Hindlimb muscle (tissue), 1 donor: Measurements from ENCODE around the gene GIPR. TPM values are rescaled to one million over a fixed set of nuclear protein-coding genes. Genes with fewer than 3 reads are reported as not detected.
"Not testable (repeated sequence)": the region's sequence is repeated elsewhere in the genome, so short reads cannot be mapped to it uniquely, and the experiment has no call there.

Experiments
- DNase-seq: peaks from one replicate; pipeline ENCODE4 v3.0.0-alpha.2; 2013
- polyA plus RNA-seq: library from polyadenylated mRNA; unstranded; fragments of 120-200 nt; gene quantifications from one replicate; pipeline ENCODE4 v1.2.1, GENCODE V29; 2013; ENCODE audit not compliant: insufficient read length

GIPR gene
- polyA plus RNA-seq, 1 donor = 1.7 TPM

DNA sequence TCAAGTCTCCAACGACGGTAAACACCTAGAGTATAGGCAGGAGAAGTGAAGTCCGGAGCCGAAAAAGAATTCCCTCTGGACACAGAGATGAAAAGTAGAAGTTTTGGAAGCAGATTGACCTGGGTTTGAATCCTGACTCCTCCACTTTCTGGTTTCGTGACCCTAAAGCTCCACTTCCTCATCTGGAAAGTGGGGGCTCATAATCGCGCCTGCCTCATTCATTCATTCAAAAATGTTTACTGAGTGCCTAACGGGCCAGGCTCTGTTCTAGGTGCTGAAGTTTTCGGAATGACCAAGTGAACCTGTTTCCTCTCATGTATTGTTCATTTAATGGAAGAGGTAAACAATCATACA, 21.7 kb upstream of the GIPR start:
- DNase-seq = no peak

DNA sequence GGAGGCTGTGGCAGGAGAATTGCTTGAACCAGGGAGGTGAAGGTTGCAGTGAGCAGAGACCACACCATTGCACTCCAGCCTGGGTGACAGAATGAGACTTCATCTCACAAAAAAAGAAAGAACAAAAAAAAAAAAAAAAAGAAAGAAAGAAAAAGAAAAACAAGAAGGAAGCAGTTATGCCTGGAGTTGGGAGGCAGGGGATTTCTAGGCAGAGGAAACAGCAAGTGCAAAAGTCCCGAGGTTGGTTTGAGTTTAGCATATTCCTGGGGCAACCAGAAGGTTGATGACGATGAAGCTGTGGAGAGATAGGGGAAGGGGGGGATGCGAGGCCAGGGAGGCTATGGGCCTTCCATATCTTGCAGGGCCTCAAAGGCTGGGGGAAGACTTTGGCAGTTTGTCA, 17.3 kb upstream of the GIPR start:
- no peak for DNase-seq

DNA sequence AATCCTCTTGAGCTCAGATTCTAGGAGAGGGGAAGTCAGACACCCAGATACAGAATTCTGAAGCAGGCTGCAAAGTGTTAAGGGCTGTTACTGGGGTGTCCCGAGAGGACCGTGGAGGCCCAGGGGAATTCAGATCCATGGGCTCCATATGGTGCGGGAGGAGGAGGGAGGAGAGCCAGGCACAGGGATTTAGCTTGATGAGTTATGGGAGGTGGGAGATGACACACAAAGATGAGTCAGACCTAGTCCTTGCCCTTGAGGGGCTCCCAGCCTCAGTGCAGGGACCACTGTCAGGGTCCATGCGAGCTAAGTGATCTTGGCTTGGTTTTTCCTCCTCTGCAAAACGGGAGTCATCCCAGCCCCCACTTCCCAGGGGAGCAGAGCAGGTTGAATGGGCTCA, 14.4 kb upstream of the GIPR start:
- DNase-seq = no peak

DNA sequence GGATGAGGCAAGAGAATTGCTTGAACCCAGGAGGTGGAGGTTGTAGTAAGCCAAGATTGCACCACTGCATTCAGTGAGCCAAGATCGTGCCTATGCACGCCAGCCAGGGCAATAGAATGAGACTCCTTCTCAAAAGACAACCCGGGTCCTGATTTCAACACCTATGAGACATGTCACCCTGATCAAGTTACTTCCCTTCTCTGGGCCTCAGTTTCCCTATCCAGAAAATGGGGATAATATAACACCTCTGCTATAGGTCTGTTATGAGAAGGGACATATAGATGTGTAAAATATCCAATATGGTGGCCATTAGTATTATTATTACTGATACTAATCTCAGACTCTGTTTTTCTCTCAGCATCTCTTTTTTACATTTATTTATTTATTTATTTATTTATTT, 12.9 kb upstream of the GIPR start:
- DNase-seq = no peak

DNA sequence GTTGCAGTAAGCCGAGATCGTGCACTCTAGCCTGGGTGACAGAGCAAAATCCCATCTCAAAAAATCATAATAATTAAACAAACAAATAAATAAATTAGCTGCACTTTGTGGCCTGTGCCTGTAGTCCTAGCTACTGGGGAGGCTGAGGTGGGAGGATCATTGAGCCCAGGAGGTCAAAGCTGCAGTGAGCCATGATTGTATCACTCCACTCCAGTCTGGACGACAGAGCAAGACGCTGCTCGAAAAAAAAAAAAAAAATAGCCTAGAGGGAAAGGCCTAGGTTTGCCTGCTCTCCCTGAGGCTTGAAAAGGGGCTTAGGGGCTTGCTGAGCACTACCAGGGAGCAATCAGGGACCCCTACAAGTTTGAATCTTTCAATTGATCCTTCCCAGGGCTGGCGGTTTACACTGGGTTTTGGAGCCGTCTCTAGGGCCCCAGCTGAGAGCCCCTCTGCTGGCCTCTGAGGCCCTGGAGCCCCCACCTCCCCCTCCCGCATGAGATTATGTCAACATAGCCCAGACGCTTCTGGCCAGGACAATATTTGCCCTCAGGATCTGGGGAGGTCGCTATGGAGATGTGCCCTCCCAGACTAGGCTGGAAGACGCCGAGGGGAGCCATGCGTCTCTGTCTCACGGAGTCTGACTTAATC, 10.4 kb upstream of the GIPR start:
- no peak for DNase-seq

DNA sequence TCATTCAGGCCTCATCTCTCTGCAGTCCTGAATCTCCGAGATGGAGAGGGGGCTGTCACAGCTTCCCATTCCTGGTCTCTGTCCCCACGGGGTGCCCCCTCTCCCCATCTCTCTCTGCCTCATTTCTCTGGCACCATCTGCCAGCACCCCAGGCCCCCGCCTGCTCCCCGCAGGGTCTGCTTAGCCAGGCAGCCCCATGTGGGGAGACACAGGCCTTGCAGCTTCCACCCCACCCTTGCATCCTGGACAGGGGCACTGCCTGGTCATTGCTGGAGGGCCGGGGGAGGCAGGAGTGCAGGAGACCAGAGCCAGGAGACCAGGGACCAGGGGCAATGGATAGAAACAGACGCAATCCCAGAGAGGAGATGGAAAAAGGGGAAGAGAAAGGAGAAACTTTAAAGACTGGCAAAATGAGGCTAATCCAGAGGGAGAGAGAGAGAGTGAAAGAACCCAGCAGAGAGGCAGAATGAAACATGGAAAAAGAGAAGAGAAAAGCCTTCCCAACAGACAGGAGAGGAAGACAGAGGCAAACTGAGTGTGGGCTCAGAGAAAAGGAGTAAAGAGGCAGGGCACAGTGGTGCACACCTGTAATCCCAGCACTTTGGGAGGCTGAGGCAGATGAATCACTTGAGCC, 8.8 kb upstream of the GIPR start:
- DNase-seq = no peak

DNA sequence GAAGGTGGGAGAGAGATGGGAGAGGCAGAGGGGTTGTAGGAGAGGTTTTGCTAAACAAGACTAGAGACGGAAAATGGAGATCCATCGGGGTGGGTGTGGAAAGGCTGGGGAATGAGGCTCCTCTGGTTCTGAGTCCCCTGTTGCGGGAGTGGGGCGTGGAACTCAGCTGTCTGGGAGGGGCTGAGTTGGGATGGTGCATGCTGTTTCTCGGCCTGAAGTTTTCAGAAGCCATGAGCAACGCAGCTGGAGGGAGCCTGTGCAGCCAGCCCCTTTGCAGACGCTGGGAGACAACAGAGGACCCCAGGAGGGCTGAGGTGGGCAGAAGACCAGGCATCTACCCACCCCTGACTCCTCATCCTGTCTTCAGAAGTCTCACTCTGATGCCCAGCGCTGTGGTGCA, 7.4 kb upstream of the GIPR start:
- DNase-seq = no peak

DNA sequence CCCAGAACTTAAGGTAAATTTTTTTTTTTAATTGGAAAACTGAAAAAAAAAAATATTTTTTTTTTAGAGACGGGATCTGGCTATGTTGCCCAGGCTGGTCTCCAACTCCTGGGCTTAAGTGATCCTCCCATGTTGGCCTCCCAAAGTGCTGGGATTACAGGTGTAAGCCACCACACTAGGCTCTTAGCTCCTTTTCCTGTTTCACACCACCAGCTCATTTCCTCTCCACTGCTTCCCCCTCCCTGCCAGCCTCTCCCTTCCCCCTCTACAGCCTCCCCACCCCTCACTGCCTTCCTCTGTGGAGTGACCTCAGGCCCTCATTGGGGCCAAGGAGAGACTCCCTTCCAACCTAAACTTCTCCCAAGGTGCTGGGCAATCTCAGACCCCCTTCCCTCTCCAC, 4.2 kb upstream of the GIPR start:
- DNase-seq = no peak

DNA sequence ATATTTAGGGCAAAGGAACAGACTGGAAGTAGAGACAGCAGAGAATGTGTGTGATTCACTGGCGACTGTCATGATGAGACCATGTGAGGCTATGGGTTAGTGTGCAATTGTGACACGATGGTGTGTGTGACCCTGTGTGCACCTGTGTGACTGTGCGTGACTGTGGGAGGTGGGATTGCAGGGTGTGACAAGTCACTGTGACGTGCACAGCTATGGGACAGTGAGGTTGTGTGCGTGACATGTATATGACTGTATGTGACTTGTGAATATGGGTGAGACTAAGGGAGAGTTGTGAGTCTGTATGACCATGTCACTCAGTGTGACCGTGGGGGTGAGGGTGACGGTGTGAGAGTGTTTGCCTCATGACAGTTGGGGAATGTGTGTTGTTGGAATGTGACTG, 3.4 kb upstream of the GIPR start:
- no peak for DNase-seq

DNA sequence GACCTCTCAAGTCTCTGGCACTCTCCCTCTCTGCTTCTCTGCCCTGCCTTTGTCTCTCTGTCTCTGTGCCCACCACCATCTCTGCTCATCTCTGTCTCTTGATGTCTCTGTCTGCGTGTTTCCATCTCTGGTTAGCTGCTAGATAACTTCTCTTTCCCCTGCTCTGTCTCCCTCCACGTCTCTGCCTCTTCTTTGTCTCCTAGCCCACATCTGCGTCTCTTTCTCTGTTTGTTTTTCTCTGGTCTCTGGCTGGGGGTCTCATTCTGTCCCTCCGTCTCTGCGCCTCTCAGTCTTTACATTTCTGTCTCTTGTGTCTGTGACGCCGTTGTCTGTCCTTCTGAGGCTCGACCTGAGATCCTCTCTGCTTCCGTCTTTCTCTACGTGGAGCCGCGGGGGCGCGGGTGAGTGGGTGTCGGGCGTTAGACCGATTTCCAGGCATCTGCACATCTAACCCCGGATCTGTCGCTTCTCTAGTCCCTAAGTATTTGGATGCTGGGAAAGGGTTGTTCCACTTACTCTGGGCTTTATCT, 386 bp downstream of the GIPR start:
- no peak for DNase-seq

DNA sequence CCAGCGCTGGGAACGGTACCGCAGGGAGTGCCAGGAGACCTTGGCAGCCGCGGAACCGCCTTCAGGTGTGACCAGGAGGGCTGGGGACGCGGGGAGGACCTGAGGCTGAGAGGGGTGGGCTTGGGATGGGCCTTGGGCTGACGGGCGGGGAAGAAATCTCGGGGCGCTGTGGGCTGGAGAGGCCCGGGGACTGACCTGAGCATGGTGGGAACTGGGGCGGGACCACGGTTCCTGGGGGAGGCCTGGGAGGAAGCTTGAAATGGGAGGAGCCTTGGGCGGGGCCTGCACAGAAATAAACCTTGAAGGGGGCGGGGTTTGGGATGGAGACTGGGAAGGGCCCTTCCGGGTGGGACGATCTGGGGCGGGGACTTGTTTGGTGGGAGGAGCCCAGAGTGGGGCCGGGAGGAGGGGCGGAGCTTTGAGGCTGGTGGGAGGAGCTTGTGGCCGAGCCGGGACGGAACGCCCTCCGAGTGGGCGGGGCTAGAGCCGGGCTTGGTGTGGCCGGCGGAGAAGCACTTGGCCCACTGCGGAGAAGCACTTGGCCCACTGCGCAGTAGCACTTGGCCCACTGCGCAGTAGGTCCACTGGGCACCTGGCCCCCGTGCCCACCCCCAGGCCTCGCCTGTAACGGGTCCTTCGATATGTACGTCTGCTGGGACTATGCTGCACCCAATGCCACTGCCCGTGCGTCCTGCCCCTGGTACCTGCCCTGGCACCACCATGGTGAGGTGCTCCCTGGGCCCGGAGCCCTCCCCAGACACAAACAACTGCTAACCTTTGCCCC, 2.8 kb downstream of the GIPR start:
- DNase-seq = no peak

DNA sequence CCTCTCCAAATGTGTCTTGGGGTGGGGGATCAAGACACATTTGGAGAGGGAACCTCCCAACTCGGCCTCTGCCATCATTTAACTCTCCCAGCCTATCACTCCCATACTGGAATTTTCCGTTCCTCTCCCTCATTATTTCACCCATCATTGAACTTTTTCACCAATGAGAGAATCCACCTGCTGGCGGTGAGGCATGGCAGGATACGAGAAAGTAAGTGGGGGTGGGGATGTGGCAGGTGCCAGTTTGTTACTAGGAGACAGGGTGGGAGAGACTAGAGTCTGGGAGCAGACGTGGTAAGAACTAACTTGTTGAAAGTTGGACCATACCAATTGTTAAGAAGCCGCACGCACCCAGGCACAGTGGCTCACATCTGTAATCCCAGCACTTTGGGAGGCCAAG, 6.9 kb downstream of the GIPR start:
- DNase-seq = no peak

DNA sequence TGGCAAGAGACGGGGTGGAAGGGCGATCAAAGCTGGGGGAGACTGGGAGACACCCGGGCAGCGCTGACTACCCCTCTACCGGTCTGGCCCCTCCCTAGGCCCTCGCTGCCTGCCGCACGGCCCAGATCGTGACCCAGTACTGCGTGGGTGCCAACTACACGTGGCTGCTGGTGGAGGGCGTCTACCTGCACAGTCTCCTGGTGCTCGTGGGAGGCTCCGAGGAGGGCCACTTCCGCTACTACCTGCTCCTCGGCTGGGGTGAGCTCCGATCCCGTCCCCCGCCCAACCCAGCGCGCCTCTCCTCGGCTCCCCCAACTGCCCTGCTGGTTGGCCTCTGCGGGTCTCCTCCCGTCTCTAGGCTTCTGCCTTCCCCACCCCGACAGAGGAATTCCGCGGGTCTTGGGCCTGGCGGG, 8.8 kb downstream of the GIPR start:
- no peak for DNase-seq

DNA sequence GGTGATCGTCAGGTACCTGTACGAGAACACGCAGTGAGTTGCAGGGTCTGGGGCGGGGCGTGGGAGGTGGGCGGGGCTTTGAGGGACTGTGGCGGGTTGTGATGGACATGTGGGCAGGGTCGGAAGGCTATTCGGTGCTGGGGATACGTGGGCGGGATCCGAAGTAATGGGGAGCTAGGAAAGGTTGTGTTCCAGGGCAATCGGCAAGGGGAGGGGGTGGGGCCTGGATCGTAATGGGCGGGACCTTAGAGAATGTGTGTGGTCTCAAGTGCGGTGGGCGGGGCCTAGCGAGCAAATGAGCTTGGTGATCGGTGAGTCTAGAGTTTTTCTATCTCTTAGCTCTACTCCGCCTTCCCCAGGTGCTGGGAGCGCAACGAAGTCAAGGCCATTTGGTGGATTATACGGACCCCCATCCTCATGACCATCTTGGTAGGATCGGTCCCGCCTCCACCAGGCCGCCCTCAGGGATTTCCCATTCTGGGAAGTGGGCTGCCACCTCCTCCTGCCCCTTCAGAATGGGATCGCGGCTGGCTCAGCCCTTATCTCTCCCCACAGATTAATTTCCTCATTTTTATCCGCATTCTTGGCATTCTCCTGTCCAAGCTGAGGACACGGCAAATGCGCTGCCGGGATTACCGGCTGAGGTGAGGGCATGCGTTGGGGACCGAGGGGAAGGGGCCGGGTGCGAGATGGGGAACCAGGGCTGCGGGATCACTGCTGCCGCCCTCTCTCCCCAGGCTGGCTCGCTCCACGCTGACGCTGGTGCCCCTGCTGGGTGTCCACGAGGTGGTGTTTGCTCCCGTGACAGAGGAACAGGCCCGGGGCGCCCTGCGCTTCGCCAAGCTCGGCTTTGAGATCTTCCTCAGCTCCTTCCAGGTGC, 9.6 kb downstream of the GIPR start:
- no peak for DNase-seq

DNA sequence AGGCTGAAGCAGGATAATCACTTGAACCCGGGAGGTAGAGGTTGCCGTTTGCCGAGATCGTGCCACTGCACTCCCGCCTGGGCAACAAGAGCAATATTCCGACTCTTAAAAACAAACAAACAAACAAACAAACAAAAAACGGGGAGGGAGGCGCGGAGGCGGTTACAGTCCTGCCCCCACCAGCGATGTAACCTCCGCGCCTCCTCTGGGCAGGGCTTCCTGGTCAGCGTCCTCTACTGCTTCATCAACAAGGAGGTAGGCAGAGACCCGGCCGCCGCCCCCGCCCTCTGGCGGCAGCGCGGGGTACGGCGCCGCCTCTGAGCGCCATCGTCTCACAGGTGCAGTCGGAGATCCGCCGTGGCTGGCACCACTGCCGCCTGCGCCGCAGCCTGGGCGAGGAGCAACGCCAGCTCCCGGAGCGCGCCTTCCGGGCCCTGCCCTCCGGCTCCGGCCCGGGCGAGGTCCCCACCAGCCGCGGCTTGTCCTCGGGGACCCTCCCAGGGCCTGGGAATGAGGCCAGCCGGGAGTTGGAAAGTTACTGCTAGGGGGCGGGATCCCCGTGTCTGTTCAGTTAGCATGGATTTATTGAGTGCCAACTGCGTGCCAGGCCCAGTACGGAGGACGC, 13.5 kb downstream of the GIPR start:
- DNase-seq = peak; percentile 66

DNA sequence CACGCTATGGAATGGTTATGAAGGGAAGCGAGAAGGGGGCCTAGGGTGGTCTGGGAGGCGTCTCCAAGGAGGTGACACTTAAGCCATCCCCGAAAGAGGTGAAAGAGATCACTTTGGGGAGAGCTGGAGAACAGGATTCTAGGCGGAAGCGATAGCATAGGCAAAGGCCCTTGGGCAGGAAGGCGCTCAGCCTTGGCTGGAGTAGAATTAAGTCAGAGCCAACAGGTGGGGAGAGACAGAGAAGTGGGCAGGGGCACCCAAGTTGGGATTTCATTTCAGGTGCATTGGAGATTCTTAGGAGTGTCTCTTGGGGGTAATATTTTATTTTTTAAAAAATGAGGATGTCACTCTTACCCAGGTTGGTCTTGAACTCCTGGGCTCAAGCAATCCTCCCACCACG, 14.1 kb downstream of the GIPR start:
- DNase-seq = no peak

DNA sequence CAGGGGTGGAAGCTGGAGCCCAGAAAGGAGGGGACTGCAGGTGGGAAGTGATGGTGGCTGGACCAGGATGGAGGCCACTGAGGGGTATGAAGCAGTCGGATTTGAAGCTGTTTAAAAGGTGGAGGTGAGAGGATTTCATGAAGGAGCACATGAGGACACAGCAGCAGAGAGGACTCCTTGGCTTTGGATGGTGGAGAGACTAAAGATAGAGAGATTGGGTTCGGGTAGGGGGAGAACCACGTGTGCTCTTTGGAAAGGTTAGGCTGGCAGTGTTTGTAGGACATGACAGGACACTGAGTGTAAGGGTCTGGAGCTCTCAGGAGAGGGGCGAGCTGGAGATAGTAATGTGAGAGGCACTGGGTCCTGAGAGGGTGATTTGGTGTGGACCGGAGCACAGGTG, 14.9 kb downstream of the GIPR start:
- DNase-seq = no peak

DNA sequence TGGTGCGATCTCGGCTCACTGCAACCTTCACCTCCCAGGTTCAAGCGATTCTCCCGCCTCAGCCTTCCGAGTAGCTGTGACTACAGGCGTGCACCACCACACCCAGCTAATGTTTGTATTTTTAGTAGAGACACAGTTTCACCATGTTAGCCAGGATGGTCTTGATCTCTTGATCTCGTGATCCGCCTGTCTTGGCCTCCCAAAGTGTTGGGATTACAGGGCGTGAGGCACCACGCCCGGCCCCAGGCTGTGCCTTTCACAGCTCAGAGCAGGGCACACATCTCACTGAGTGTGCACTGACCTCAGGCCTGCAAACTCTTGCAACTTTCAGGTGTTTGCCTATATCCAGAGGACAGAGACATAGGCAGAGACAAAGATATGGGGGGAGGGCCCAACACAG, 17.0 kb downstream of the GIPR start:
- not testable (repeated sequence) for DNase-seq

DNA sequence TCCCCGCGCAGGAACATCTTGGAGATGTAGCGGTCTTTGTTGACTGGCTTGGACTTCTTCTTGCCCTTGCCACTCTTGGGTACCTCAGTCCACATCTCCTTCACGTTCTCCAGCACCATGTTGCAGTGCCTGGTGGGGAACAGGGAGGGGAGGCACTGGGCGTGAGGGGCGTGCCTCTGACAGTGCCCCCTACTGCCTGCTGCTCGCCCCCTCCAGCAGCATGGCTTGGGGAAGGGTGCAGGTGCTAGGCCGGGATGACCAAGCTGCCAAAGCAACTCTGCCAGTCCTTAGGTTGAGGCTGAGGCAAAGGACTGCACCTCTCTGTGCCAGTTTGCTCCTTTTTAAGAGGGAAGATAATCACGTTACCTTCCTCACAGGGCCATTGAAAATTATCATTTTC, 19.6 kb downstream of the GIPR start:
- no peak for DNase-seq

DNA sequence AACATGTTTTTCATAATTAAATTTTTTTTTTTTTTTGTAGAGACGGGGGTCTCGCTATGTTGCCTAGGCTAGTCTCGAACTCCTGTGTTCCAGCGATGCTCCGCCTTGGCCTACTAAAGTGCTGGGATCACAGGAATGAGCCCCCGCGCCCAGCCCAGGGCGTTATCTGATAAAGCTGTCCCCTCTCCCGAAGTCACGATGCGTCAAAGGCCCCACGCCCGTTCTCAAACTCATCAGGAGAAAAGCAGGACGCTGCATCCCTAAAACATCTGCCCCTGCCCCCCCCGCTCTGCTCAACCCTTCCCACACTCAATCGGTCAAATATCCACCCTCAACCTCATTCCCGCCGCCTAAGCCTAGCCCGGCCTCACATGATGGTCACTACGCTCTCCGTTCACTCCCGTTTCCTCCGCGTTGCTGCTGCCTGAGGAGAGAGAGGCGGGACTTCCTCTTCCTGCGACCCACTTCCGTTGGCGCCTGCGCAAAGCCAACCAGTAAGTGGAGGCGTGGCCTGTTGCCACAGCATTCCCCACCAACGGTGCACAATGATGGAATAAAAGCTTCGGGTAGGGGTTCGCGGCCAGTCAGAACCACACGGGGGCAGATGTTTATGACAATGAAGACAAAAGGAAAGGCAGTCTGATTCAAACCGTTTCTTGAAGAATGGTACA, 23.6 kb downstream of the GIPR start, which contains the start of gene SNRPD2:
TSS of gene SNRPD2 (minus strand) at position 438 of the 671 bp plus-strand sequence. CDS start at position 373, 65 bp downstream.
- DNase-seq = peak; percentile 95
